HEK293 (cell line): ENCODE measurements around the gene FHL2.

ENCODE experiments used
- CTCF ChIA-PET: fragments of 350-600 bp; formaldehyde crosslinking; extraction: SDS; loops from one replicate; lab custom pipeline; 2021; ENCODE audit warnings: antibody characterized with exemption; lab: Yijun Ruan, JAX
- POLR2A ChIA-PET: fragments of 300-600 bp; formaldehyde crosslinking; extraction: SDS; loops from one replicate; lab custom pipeline; 2020; ENCODE audit warnings: antibody characterized with exemption, inconsistent platforms; lab: Yijun Ruan, JAX
- H3K27ac ChIP-seq: fragments of 200-500 bp; sonication (Bioruptor generic); 2 replicates; pipeline ENCODE4 v1.5.1; 2014; ENCODE audit warnings: low read depth, low read length, control low read depth, inconsistent platforms; ENCODE audit errors: extremely low read depth
- H3K36me3 ChIP-seq, 2 experiments: fragments of 200-500 bp in 1 of 2; sonication (Bioruptor generic) in 1 of 2; 1 replicate in 1 of 2; 2 replicates in 1 of 2; pipeline ENCODE4 v1.5.1; 2014 to 2017; ENCODE audit warnings: inconsistent platforms in 2 of 2, low read length in 2 of 2; ENCODE audit not compliant: control insufficient read depth in 2 of 2, insufficient read depth in 1 of 2
- H3K4me1 ChIP-seq: fragments of 200-500 bp; sonication (Bioruptor generic); 2 replicates; pipeline ENCODE4 v1.5.1; 2014; ENCODE audit warnings: mild to moderate bottlenecking, low read length, inconsistent platforms; ENCODE audit not compliant: control insufficient read depth, insufficient read depth
- H3K4me3 ChIP-seq: 2 replicates; pipeline ENCODE4 v1.5.1; 2011; ENCODE audit warnings: low read depth, mild to moderate bottlenecking, control low read depth, low read length, moderate library complexity
- H3K9me3 ChIP-seq: fragments of 200-500 bp; sonication (Bioruptor generic); 2 replicates; pipeline ENCODE4 v1.5.1; 2014; ENCODE audit warnings: low read depth, low read length, inconsistent platforms; ENCODE audit not compliant: control insufficient read depth, insufficient read depth
- GLIS1 ChIP-seq: fragments of 450-650 bp; formaldehyde crosslinking; IDR thresholded peaks from 2 replicates; pipeline ENCODE4 v1.5.1; 2016; ENCODE audit warnings: missing biosample characterization, missing genetic modification characterization
- HIC1 ChIP-seq: fragments of 450-650 bp; formaldehyde crosslinking; IDR thresholded peaks from 2 replicates; pipeline ENCODE4 v1.5.1; 2016; ENCODE audit warnings: missing biosample characterization, missing genetic modification characterization
- SCRT2 ChIP-seq: fragments of 450-650 bp; formaldehyde crosslinking; IDR thresholded peaks from 2 replicates; pipeline ENCODE4 v1.5.1; 2016; ENCODE audit warnings: missing biosample characterization, missing genetic modification characterization
- ZBTB17 ChIP-seq: fragments of 450-650 bp; formaldehyde crosslinking; IDR thresholded peaks from 2 replicates; pipeline ENCODE4 v1.5.1; 2016; ENCODE audit warnings: missing biosample characterization, missing genetic modification characterization
- ZNF133 ChIP-seq: fragments of 450-650 bp; formaldehyde crosslinking; IDR thresholded peaks from 2 replicates; pipeline ENCODE4 v1.5.1; 2016; ENCODE audit warnings: missing biosample characterization, missing genetic modification characterization
- ZNF362 ChIP-seq: fragments of 450-650 bp; formaldehyde crosslinking; IDR thresholded peaks from 2 replicates; pipeline ENCODE4 v1.5.1; 2016; ENCODE audit warnings: missing biosample characterization, missing genetic modification characterization
- ZNF518A ChIP-seq: fragments of 450-650 bp; formaldehyde crosslinking; conservative IDR thresholded peaks from 2 replicates; pipeline ENCODE4 v1.5.1; 2016; ENCODE audit warnings: low read depth, missing biosample characterization, missing genetic modification characterization
- ZSCAN23 ChIP-seq: fragments of 450-650 bp; formaldehyde crosslinking; IDR thresholded peaks from 2 replicates; pipeline ENCODE4 v1.5.1; 2016; ENCODE audit warnings: missing biosample characterization, missing genetic modification characterization

The FHL2 gene

GRCh38 chr2:105313877-105314276 lies 85.0 kb downstream of the FHL2 start:
- H3K4me1 ChIP-seq: peaks cover 1% of the 10 kb centered on the region; the same call in 1 of the 2 replicates
- H3K36me3 ChIP-seq: no peaks in the 10 kb centered on the region; a peak in 1 of 3 replicates
- no peak for TF ChIP-seq ZNF518A (tag by site-specific recombination)
- TF ChIP-seq ZNF362 (tag by site-specific recombination): no peak
- no peak for TF ChIP-seq ZSCAN23 (tag by site-specific recombination)
- no peak for TF ChIP-seq ZNF133 (tag by site-specific recombination)
- no peak for TF ChIP-seq GLIS1
- TF ChIP-seq SCRT2 (tag by site-specific recombination): no peak
- no peak for TF ChIP-seq ZBTB17 (tag by site-specific recombination)
- no peak for TF ChIP-seq HIC1 (tag by site-specific recombination)
- H3K9me3 ChIP-seq: no peaks in the 10 kb centered on the region
- H3K27ac ChIP-seq: no peak overlapping the region
- POLR2A ChIA-PET: interaction anchor here (0.8 kb wide), 1 partner anchor 15 kb away, joined by 3 read pairs; no protein-coding TSS in a partner anchor
- no peak overlapping the region for H3K4me3 ChIP-seq
- CTCF ChIA-PET: interaction anchor here (1.1 to 1.7 kb wide), 2 partner anchors 73 to 207 kb away, joined by 3 to 4 read pairs; partner anchors contain the start of gene GPR45
